DND-41 (cell line): Measurements from ENCODE around the gene C15orf40.

Experiments
- CTCF ChIP-seq: IDR thresholded peaks from 2 replicates; pipeline ENCODE4 v1.5.1; 2012; ENCODE audit warnings: borderline replicate concordance, low read length, moderate library complexity, mild to moderate bottlenecking; ENCODE audit not compliant: poor library complexity, severe bottlenecking; ENCODE audit errors: extremely low read depth
- EZH2 ChIP-seq: IDR thresholded peaks from 3 replicates; pipeline ENCODE4 v1.6.1; 2012; ENCODE audit warnings: borderline replicate concordance, low read depth, mild to moderate bottlenecking, moderate library complexity, low read length, inconsistent platforms; ENCODE audit not compliant: severe bottlenecking

- TF ChIP-seq CTCF (peak; percentile 53), EZH2 (no peak)
These were observed 11.4 kb downstream of the C15orf40 start for GRCh38 chr15:82999905-83000671.
